ENCODE results near the gene EVPL. TPM values are rescaled to one million over a fixed set of nuclear protein-coding genes. Genes with fewer than 3 reads are reported as not detected.

The EVPL gene
- total and polyA plus RNA-seq, 2 experiments from 2014 or later = 2.0 to 2.7 TPM

DNA sequence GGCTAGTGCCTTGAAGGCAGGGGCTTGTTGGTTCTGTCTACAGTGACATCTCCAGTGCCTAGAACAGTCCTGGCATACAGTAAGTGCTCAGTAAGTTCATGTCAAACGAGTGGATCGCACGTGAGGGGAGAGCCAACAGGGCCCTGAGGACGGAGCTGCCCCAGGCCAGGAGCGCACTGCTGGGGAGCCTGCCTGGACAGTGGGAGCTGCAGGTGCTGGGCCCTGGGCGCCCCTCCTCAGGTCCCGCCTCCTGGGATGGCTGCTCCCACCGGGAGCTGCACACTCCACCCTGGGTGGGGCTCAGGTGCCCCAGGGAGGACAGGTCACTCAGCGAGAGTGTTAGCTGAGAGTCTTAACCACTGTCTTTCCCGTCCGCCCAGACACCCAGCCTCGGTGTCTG lies 1.8 kb downstream of the EVPL start:
- Histone ChIP-seq H2AFZ (no peak overlapping the region), H3K27me3 (no peaks in the 10 kb centered on the region), H4K20me1 (ENCODE audit: insufficient read depth, poor library complexity, severe bottlenecking) (no peaks in the 10 kb centered on the region), H3K36me3 (replicated peaks; ENCODE audit: insufficient read depth, low read depth) (no peaks in the 10 kb centered on the region), H3K4me1 (ENCODE audit: insufficient read depth) (peaks cover 11% of the 10 kb centered on the region), H3K9me3 (ENCODE audit: low read depth) (no peaks in the 10 kb centered on the region), H3K27ac (no peak overlapping the region), H3K4me2 (no peak overlapping the region), H3K79me2 (no peaks in the 10 kb centered on the region), H3K4me3 (no peak overlapping the region), H3K9me2 (replicated peaks; ENCODE audit: insufficient read depth) (no peaks in the 10 kb centered on the region)
- TF ChIP-seq, protein P1, sequence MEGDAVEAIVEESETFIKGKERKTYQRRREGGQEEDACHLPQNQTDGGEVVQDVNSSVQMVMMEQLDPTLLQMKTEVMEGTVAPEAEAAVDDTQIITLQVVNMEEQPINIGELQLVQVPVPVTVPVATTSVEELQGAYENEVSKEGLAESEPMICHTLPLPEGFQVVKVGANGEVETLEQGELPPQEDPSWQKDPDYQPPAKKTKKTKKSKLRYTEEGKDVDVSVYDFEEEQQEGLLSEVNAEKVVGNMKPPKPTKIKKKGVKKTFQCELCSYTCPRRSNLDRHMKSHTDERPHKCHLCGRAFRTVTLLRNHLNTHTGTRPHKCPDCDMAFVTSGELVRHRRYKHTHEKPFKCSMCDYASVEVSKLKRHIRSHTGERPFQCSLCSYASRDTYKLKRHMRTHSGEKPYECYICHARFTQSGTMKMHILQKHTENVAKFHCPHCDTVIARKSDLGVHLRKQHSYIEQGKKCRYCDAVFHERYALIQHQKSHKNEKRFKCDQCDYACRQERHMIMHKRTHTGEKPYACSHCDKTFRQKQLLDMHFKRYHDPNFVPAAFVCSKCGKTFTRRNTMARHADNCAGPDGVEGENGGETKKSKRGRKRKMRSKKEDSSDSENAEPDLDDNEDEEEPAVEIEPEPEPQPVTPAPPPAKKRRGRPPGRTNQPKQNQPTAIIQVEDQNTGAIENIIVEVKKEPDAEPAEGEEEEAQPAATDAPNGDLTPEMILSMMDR (IDR thresholded peaks at IDR 0.05; ENCODE audit: poor library complexity) = no peak
- TF ChIP-seq EZH2 (IDR thresholded peaks at IDR 0.05; ENCODE audit: borderline replicate concordance) = no peak
- no peak for TF ChIP-seq EZH2phosphoT487 (IDR thresholded peaks at IDR 0.05; ENCODE audit: low read depth, severe bottlenecking, unreplicated experiment)
- WGBS (ENCODE audit: low lambda C conversion rate, missing lambda C conversion rate) = 87% methylated on average over 12 of the region's 12 CpGs
- no peak for DNase-seq (ENCODE audit: low spot score)

DNA sequence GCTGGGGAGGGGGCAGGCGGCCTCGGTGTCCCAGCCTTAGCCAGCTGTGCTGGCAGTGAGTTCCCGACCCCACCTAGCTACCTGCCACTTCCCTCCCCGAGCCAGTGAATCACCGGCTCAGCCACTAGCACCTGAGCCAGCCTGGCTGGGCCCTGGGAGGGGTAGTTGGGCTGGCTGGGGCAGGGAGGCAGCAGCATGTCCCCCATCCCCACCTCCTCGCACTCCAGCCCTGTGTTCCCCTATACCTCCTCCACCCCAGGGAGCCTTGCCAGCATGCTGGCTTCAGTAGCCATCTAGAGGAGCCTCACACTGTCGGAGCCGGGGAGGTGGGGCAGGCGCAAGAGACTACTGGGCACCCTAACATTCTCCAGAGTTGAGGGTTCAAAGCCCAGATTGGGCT lies 2.8 kb downstream of the EVPL start:
- Histone ChIP-seq H3K36me3 (replicated peaks; ENCODE audit: insufficient read depth, low read depth) (no peaks in the 10 kb centered on the region), H2AFZ (no peak overlapping the region), H3K9me3 (ENCODE audit: low read depth) (no peaks in the 10 kb centered on the region), H3K4me2 (no peak overlapping the region), H3K4me1 (ENCODE audit: insufficient read depth) (peaks cover 6% of the 10 kb centered on the region), H3K27ac (no peak overlapping the region), H4K20me1 (ENCODE audit: insufficient read depth, poor library complexity, severe bottlenecking) (no peaks in the 10 kb centered on the region), H3K4me3 (no peak overlapping the region), H3K9me2 (replicated peaks; ENCODE audit: insufficient read depth) (no peaks in the 10 kb centered on the region), H3K79me2 (no peaks in the 10 kb centered on the region), H3K27me3 (no peaks in the 10 kb centered on the region)
- 88% methylated on average over 9 of the region's 9 CpGs for WGBS (ENCODE audit: low lambda C conversion rate, missing lambda C conversion rate)
- DNase-seq (ENCODE audit: low spot score) = no peak
- TF ChIP-seq, protein P1 (IDR thresholded peaks at IDR 0.05; ENCODE audit: poor library complexity) = no peak
- no peak for TF ChIP-seq EZH2 (IDR thresholded peaks at IDR 0.05; ENCODE audit: borderline replicate concordance)
- no peak for TF ChIP-seq EZH2phosphoT487 (IDR thresholded peaks at IDR 0.05; ENCODE audit: low read depth, severe bottlenecking, unreplicated experiment)

DNA sequence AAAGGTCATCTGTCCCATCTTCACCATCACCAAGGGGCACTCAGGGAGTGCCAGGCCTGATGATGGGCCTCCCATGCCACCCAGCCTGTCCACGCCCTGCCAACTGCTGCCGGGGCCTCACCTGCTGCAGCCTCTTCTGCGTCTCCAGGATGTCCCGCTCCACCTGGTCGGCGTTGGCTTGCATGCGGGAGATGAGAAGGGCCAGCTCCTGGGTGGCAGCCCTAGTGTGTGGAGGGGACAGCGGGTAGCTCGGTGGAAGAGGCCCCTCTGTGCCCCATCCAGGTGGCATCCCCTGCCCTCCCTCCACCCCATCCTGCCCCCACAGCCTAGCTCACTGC lies 3.2 kb downstream of the EVPL start:
- no peaks in the 10 kb centered on the region for H4K20me1 ChIP-seq (ENCODE audit: insufficient read depth, poor library complexity, severe bottlenecking)
- 94% methylated on average over 9 of the region's 9 CpGs for WGBS (ENCODE audit: low lambda C conversion rate, missing lambda C conversion rate)
- TF ChIP-seq EZH2 (IDR thresholded peaks at IDR 0.05; ENCODE audit: borderline replicate concordance) = no peak
- TF ChIP-seq, protein P1 (IDR thresholded peaks at IDR 0.05; ENCODE audit: poor library complexity) = no peak
- no peak for TF ChIP-seq EZH2phosphoT487 (IDR thresholded peaks at IDR 0.05; ENCODE audit: low read depth, severe bottlenecking, unreplicated experiment)
- no peaks in the 10 kb centered on the region for H3K9me3 ChIP-seq (ENCODE audit: low read depth)
- H3K4me3 ChIP-seq = no peak overlapping the region
- no peaks in the 10 kb centered on the region for H3K9me2 ChIP-seq (replicated peaks; ENCODE audit: insufficient read depth)
- H3K4me1 ChIP-seq (ENCODE audit: insufficient read depth) = peaks cover 2% of the 10 kb centered on the region
- DNase-seq (ENCODE audit: low spot score) = no peak
- no peak overlapping the region for H2AFZ ChIP-seq
- no peak overlapping the region for H3K4me2 ChIP-seq
- no peaks in the 10 kb centered on the region for H3K27me3 ChIP-seq
- H3K79me2 ChIP-seq = no peaks in the 10 kb centered on the region
- no peak overlapping the region for H3K27ac ChIP-seq
- no peaks in the 10 kb centered on the region for H3K36me3 ChIP-seq (replicated peaks; ENCODE audit: insufficient read depth, low read depth)
